AG04450 (cell line): ENCODE results near the gene MYO7B. TPM values are rescaled to one million over a fixed set of nuclear protein-coding genes. Genes with fewer than 3 reads are reported as not detected.

ENCODE experiments used
- CTCF ChIA-PET: fragments of 300-600, 350-600 bp; formaldehyde crosslinking; extraction: SDS; loops from one replicate; lab custom pipeline; 2022; ENCODE audit warnings: antibody characterized with exemption, inconsistent platforms; lab: Charles Lee
- POLR2A ChIA-PET: fragments of 350-600 bp; formaldehyde crosslinking; extraction: SDS; loops from one replicate; lab custom pipeline; 2021; ENCODE audit warnings: antibody characterized with exemption, inconsistent platforms; lab: Yijun Ruan, JAX
- DNase-seq: peaks from one replicate; pipeline ENCODE4 v3.0.0-alpha.2; 2011; ENCODE audit warnings: low read depth, low spot score
- H3K27ac ChIP-seq: one replicate; pipeline ENCODE4 v1.5.1; 2012; ENCODE audit warnings: low read depth, low read length, control low read depth
- H3K27me3 ChIP-seq: one replicate; pipeline ENCODE4 v1.6.0; 2012; ENCODE audit warnings: low read length; ENCODE audit not compliant: control insufficient read depth, insufficient read depth
- H3K4me3 ChIP-seq: 2 replicates; pipeline ENCODE4 v1.5.1; 2011; ENCODE audit warnings: mild to moderate bottlenecking, low read depth, low read length, control low read depth
- H3K9me3 ChIP-seq: 2 replicates; pipeline ENCODE4 v1.5.1; 2012; ENCODE audit warnings: low read length; ENCODE audit not compliant: control insufficient read depth, insufficient read depth
- CTCF ChIP-seq: IDR thresholded peaks from 2 replicates; pipeline ENCODE4 v1.5.1; 2011; ENCODE audit warnings: low read depth, low read length, control low read depth, inconsistent platforms
- polyA plus RNA-seq: library from polyadenylated mRNA; depleted of rRNA; stranded (reverse); fragments of >200 nt; gene quantifications from 2 replicates; pipeline ENCODE4 v1.2.3, GENCODE V29; 2011

The MYO7B gene
- polyA plus RNA-seq, 1 experiment, result 0.02 TPM

GRCh38 chr2:127561371-127561770 lies 25.9 kb downstream of the MYO7B start:
- no peaks in the 10 kb centered on the region; the same call in 1 of the 2 replicates for H3K9me3 ChIP-seq
- peaks cover 14% of the 10 kb centered on the region for H3K27me3 ChIP-seq
- CTCF ChIA-PET, result no interaction called here
- no peak overlapping the region for H3K4me3 ChIP-seq
- POLR2A ChIA-PET, result no interaction called here
- H3K27ac ChIP-seq, result no peak overlapping the region
- no peak for TF ChIP-seq CTCF
- no peak for DNase-seq

- Histone ChIP-seq H3K4me3 (no peak overlapping the region), H3K27ac (no peak overlapping the region), H3K9me3 (no peaks in the 10 kb centered on the region; the same call in 1 of the 2 replicates), H3K27me3 (peaks cover 17% of the 10 kb centered on the region)
- ChIA-PET POLR2A (no interaction called here), CTCF (no interaction called here)
- no peak for TF ChIP-seq CTCF
- DNase-seq, result no peak
These were observed 27.5 kb downstream of the MYO7B start for GRCh38 chr2:127562936-127563335.

GRCh38 chr2:127563458-127564428 lies 28.3 kb downstream of the MYO7B start:
- H3K27ac ChIP-seq, result no peak overlapping the region
- DNase-seq, result no peak
- TF ChIP-seq CTCF, result no peak
- peaks cover 16% of the 10 kb centered on the region for H3K27me3 ChIP-seq
- POLR2A ChIA-PET, result no interaction called here
- H3K4me3 ChIP-seq, result no peak overlapping the region
- CTCF ChIA-PET, result interaction anchor here (0.6 kb wide), 1 partner anchor 19 kb away, joined by 3 read pairs; no protein-coding TSS in a partner anchor
- H3K9me3 ChIP-seq, result no peaks in the 10 kb centered on the region; the same call in 1 of the 2 replicates

GRCh38 chr2:127564429-127565260 lies 29.2 kb downstream of the MYO7B start:
- ChIA-PET POLR2A (no interaction called here), CTCF (no interaction called here)
- H3K9me3 ChIP-seq, result no peaks in the 10 kb centered on the region; the same call in 1 of the 2 replicates
- TF ChIP-seq CTCF, result no peak
- no peak overlapping the region for H3K27ac ChIP-seq
- H3K27me3 ChIP-seq, result peaks cover 9% of the 10 kb centered on the region
- DNase-seq, result no peak
- H3K4me3 ChIP-seq, result no peak overlapping the region
